Cardiac muscle cell (in vitro differentiated cells and primary cell): ENCODE measurements around the gene MOB3A. TPM values are rescaled to one million over a fixed set of nuclear protein-coding genes. Genes with fewer than 3 reads are reported as not detected.

Experiments used
- DNase-seq, 2 donors: peaks; one replicate each; pipeline versions ENCODE4 v3.0.0 to v3.0.0-alpha.2; 2010 to 2017; ENCODE audit warnings: low read depth in 1 of 2, low spot score in 1 of 2
- H3K27ac ChIP-seq: fragments of 200-600 bp; sonication (generic); 2 replicates; pipeline ENCODE4 v1.5.1; 2016
- H3K27me3 ChIP-seq: fragments of 200-600 bp; sonication (generic); 2 replicates; pipeline ENCODE4 v1.6.0; 2016; ENCODE audit warnings: control low read depth
- H3K36me3 ChIP-seq: fragments of 200-600 bp; sonication (generic); 2 replicates; pipeline ENCODE4 v1.5.1; 2016; ENCODE audit warnings: control low read depth
- H3K4me1 ChIP-seq: fragments of 200-600 bp; sonication (generic); 2 replicates; pipeline ENCODE4 v1.8.1; 2017; ENCODE audit warnings: low read depth, mild to moderate bottlenecking, mixed run types
- H3K4me3 ChIP-seq: fragments of 200-600 bp; sonication (generic); 2 replicates; pipeline ENCODE4 v1.5.1; 2016; ENCODE audit warnings: mild to moderate bottlenecking
- H3K9me3 ChIP-seq: fragments of 200-600 bp; sonication (generic); 2 replicates; pipeline ENCODE4 v1.5.1; 2017; ENCODE audit warnings: low read depth, mild to moderate bottlenecking, control low read depth
- polyA plus RNA-seq: library from polyadenylated mRNA; unstranded; fragments of >200 nt; fragmentation: Nextera tagmentation; extraction: Ambion mirVana; gene quantifications from 2 replicates; pipeline ENCODE4 v1.2.1, GENCODE V29; 2016
- total RNA-seq: library from RNA; depleted of rRNA; stranded (reverse); fragments of >200 nt; gene quantifications from 2 replicates; pipeline ENCODE4 v1.2.3, GENCODE V29; 2016
- TF ChIP-seq, protein P1 (sequence below): IDR thresholded peaks from 2 replicates; pipeline ENCODE4 v1.5.1; 2012; ENCODE audit warnings: low read depth, mild to moderate bottlenecking, low read length

The MOB3A gene
- total and polyA plus RNA-seq, 2 experiments from 2014 or later, result 15.1 to 21.6 TPM

DNA sequence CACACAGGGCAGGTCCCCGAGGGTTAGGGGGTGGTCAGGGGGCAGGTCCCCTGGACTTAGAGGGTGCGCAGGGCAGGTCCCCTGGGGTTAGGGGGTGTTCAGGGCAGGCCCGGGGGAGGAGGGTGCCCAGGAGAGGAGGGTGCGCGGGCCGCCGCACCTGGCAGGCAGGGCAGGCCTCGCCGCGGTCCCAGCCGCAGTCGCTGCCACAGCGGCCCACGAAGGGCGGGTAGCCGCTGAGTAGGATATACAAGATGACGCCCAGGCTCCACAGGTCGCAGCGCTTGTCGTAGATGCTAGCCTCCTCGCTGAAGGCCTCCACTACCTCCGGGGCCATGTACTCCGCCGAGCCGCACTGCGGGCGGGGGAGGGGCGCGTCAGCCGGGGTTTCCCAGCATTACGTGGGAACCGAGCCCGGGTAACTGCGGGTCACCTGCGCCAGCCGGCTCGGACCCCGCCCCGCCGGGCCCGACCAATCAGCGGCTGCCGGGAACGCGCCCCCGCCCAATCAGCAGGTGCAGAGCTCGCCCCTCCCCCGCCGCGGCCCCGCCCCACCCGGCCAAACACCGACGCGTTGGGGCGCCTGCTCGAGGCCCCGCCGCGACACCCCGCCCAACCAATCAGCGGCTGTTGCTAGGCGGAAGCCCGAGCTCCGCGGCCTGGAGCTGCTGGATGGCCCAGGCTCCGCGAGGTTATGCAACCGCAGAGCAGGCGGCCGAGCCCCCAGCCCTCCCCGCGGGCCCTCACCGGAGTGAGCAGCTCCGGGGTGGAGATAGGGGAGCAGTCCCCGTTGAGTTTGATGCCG is 54.2 kb downstream of the MOB3A start:
- Histone ChIP-seq H3K4me1 (peaks cover 22% of the 10 kb centered on the region), H3K27me3 (no peaks in the 10 kb centered on the region), H3K36me3 (no peaks in the 10 kb centered on the region), H3K4me3 (peak overlapping the region; percentile 16), H3K9me3 (no peaks in the 10 kb centered on the region), H3K27ac (peak overlapping the region; percentile 70)
- TF ChIP-seq, protein P1, sequence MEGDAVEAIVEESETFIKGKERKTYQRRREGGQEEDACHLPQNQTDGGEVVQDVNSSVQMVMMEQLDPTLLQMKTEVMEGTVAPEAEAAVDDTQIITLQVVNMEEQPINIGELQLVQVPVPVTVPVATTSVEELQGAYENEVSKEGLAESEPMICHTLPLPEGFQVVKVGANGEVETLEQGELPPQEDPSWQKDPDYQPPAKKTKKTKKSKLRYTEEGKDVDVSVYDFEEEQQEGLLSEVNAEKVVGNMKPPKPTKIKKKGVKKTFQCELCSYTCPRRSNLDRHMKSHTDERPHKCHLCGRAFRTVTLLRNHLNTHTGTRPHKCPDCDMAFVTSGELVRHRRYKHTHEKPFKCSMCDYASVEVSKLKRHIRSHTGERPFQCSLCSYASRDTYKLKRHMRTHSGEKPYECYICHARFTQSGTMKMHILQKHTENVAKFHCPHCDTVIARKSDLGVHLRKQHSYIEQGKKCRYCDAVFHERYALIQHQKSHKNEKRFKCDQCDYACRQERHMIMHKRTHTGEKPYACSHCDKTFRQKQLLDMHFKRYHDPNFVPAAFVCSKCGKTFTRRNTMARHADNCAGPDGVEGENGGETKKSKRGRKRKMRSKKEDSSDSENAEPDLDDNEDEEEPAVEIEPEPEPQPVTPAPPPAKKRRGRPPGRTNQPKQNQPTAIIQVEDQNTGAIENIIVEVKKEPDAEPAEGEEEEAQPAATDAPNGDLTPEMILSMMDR, result no peak
- peak; percentile 96 for DNase-seq

DNA sequence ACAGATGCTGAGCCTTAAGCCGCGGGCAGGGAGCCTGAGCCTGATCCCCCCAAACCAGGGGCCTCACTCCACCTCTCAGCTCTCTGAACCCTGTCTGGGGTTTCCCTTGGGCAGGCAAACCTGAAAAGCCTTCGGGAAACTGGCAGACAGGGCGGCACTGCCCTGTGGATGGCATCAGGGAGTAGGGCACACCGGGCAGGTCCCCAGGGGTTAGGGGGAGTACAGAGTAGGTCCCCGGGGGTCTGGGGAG is 54.8 kb downstream of the MOB3A start:
- Histone ChIP-seq H3K9me3 (no peaks in the 10 kb centered on the region), H3K27ac (peak overlapping the region; percentile 70), H3K4me3 (peak overlapping the region; percentile 16), H3K36me3 (no peaks in the 10 kb centered on the region), H3K4me1 (peaks cover 22% of the 10 kb centered on the region), H3K27me3 (no peaks in the 10 kb centered on the region)
- TF ChIP-seq, protein P1, result no peak
- DNase-seq, result no peak

DNA sequence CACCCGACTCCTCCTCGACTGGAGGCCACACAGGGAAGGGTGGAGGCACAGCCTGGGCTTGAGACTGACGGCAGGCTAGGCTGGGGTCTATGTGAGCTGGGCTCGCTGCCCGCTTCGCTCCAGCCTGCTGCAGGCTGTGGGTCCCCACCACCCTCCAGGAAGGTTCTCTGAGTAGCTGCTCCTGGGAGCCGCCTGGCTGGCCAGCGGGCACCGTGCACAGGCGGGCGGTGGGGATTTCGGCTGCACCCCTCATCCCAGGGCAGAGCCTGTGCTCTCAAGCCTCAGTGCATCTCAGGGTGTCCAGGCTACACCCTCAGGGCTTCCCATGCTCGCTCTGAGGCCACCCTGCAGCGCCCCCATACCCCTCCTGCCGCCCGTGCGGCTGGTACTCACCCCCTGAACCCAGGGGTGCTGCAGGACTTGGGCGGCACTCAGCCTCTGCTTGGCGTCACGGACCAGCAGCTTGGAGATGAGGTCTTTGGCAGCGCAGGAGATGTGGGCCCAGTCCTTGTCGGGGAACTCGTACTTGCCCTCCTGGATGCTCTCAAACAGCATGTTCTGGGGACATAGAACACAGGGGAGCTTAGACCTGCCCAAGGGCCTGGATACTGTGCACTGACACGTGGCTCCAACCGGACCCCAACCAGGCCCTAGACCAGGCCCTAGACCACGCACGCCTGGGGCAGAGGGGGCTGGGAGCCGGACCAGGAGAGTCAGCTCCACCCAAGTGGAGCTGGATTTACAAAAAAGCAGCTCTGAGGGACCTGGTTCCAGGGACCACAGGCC is 55.3 kb downstream of the MOB3A start:
- peak overlapping the region; percentile 70 for H3K27ac ChIP-seq
- TF ChIP-seq, protein P1, result no peak
- no peaks in the 10 kb centered on the region for H3K27me3 ChIP-seq
- no peaks in the 10 kb centered on the region for H3K36me3 ChIP-seq
- no peak overlapping the region for H3K4me3 ChIP-seq
- no peaks in the 10 kb centered on the region for H3K9me3 ChIP-seq
- DNase-seq, result no peak
- peaks cover 22% of the 10 kb centered on the region for H3K4me1 ChIP-seq

DNA sequence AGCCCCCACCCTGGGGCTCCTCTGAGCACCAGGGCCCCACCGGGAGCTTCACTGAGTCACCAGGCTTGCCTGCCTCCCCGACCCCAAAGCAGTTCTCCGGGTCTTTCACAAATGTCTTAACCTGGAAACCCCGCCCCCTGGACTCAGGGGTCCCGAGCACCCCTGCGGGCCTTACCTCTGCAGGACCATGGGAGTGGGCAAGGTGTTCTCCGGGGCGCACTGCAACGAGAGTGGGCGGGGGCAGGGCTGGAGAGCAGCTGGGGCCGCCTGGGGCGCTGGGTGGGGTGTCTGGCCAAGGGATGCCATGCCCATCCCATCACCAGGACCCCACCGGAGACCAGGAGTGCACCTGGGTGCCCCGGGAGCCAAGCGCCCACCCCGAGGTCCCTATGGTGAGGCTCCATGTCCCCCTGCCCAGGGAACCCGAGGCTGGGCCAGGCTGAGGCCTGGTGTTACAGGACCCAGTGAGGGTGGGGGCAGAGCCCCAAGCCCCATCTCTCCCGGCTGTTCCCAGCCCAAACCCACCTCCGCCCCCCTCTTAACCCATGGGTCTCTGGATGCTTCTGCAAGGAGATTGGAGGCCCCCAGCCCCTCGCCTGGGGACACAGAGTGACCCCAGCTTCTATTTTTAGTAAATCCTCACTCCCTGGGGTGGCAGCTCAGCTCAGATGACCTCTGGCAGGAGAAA is 56.0 kb downstream of the MOB3A start:
- Histone ChIP-seq H3K9me3 (no peaks in the 10 kb centered on the region), H3K4me3 (no peak overlapping the region), H3K27me3 (no peaks in the 10 kb centered on the region), H3K4me1 (peaks cover 22% of the 10 kb centered on the region), H3K27ac (peak overlapping the region; percentile 32), H3K36me3 (no peaks in the 10 kb centered on the region)
- TF ChIP-seq, protein P1, result no peak
- DNase-seq, result no peak

DNA sequence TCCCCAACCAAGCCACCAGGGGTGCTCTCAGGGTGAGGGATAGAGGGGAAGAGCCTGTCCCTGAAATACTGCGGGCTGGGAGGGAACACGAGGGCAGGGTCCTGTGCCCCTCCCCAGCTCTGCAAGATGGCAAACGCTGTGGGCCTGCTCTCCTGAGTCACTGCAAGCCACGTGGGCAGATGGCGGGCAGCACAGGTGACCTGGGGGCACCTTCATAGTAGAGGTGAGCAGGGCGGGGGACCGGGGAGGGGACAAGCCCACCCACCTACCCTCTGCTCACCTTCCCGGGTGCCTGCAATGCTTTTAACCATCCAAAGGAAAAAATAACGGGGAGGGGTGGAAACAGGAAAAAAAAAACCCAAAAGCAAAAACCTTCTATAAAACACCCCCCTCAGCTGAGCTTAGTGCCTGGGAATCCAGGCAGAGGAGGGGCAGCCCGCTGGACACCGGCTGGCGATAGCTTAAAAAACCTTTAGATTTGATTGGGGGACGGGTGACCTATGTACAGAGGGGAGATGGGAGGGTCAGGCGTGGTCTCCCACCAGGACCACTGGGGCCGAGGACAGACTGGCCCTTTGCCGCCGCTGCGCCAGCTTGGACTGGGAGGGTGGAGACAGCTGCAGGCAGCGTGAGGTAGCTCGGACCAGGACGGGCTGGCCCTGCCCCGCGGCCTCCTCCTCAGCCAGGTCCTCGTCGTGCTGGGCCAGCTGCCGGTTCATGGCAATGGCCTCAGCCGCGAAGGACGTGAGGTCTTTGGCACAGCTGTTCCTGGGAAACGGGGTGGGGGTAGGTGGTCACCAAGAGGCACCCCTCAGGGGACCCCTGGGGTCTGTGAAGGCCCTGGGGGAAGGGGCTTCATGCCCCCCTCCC is 56.8 kb downstream of the MOB3A start:
- H3K4me1 ChIP-seq, result peaks cover 22% of the 10 kb centered on the region
- H3K9me3 ChIP-seq, result no peaks in the 10 kb centered on the region
- no peak overlapping the region for H3K4me3 ChIP-seq
- TF ChIP-seq, protein P1, result no peak
- no peaks in the 10 kb centered on the region for H3K27me3 ChIP-seq
- no peaks in the 10 kb centered on the region for H3K36me3 ChIP-seq
- no peak for DNase-seq
- peak overlapping the region; percentile 32 for H3K27ac ChIP-seq
